HEK293 (cell line): Measurements from ENCODE around the gene PUDP.

Source experiments
- CTCF ChIA-PET: fragments of 350-600 bp; formaldehyde crosslinking; extraction: SDS; loops from one replicate; lab custom pipeline; 2021; ENCODE audit warnings: antibody characterized with exemption; lab: Yijun Ruan, JAX
- POLR2A ChIA-PET: fragments of 300-600 bp; formaldehyde crosslinking; extraction: SDS; loops from one replicate; lab custom pipeline; 2020; ENCODE audit warnings: antibody characterized with exemption, inconsistent platforms; lab: Yijun Ruan, JAX
- H3K27ac ChIP-seq: fragments of 200-500 bp; sonication (Bioruptor generic); 2 replicates; pipeline ENCODE4 v1.5.1; 2014; ENCODE audit warnings: low read depth, low read length, control low read depth, inconsistent platforms; ENCODE audit errors: extremely low read depth
- H3K36me3 ChIP-seq, 2 experiments: fragments of 200-500 bp in 1 of 2; sonication (Bioruptor generic) in 1 of 2; 1 replicate in 1 of 2; 2 replicates in 1 of 2; pipeline ENCODE4 v1.5.1; 2014 to 2017; ENCODE audit warnings: inconsistent platforms in 2 of 2, low read length in 2 of 2; ENCODE audit not compliant: control insufficient read depth in 2 of 2, insufficient read depth in 1 of 2
- H3K4me1 ChIP-seq: fragments of 200-500 bp; sonication (Bioruptor generic); 2 replicates; pipeline ENCODE4 v1.5.1; 2014; ENCODE audit warnings: mild to moderate bottlenecking, low read length, inconsistent platforms; ENCODE audit not compliant: control insufficient read depth, insufficient read depth
- H3K4me3 ChIP-seq: 2 replicates; pipeline ENCODE4 v1.5.1; 2011; ENCODE audit warnings: low read depth, mild to moderate bottlenecking, control low read depth, low read length, moderate library complexity
- H3K9me3 ChIP-seq: fragments of 200-500 bp; sonication (Bioruptor generic); 2 replicates; pipeline ENCODE4 v1.5.1; 2014; ENCODE audit warnings: low read depth, low read length, inconsistent platforms; ENCODE audit not compliant: control insufficient read depth, insufficient read depth
- KLF10 ChIP-seq: fragments of 450-650 bp; IDR thresholded peaks from 2 replicates; pipeline ENCODE4 v1.5.1; 2018; ENCODE audit warnings: missing biosample characterization, mild to moderate bottlenecking, missing genetic modification characterization
- TRIM28 ChIP-seq: IDR thresholded peaks from 2 replicates; pipeline ENCODE4 v1.6.1; 2011; ENCODE audit warnings: low read length, control low read depth, borderline replicate concordance
- YY1 ChIP-seq: fragments of 450-650 bp; formaldehyde crosslinking; IDR thresholded peaks from 2 replicates; pipeline ENCODE4 v1.5.1; 2018; ENCODE audit warnings: missing biosample characterization, missing genetic modification characterization
- ZBTB21 ChIP-seq: fragments of 450-650 bp; formaldehyde crosslinking; IDR thresholded peaks from 2 replicates; pipeline ENCODE4 v1.5.1; 2017; ENCODE audit warnings: missing biosample characterization, missing genetic modification characterization
- ZIC2 ChIP-seq: fragments of 450-650 bp; formaldehyde crosslinking; IDR thresholded peaks from 2 replicates; pipeline ENCODE4 v1.5.1; 2016; ENCODE audit warnings: missing biosample characterization, missing genetic modification characterization
- ZNF175 ChIP-seq: fragments of 450-650 bp; formaldehyde crosslinking; IDR thresholded peaks from 2 replicates; pipeline ENCODE4 v1.5.1; 2016; ENCODE audit warnings: missing biosample characterization, missing genetic modification characterization
- ZNF214 ChIP-seq: fragments of 450-650 bp; formaldehyde crosslinking; IDR thresholded peaks from 2 replicates; pipeline ENCODE4 v1.5.1; 2017; ENCODE audit warnings: missing biosample characterization, mild to moderate bottlenecking, missing genetic modification characterization, borderline replicate concordance
- ZNF223 ChIP-seq: fragments of 450-650 bp; formaldehyde crosslinking; IDR thresholded peaks from 2 replicates; pipeline ENCODE4 v1.5.1; 2016; ENCODE audit warnings: missing biosample characterization, missing genetic modification characterization
- ZNF514 ChIP-seq: fragments of 450-650 bp; formaldehyde crosslinking; IDR thresholded peaks from 2 replicates; pipeline ENCODE4 v1.5.1; 2016; ENCODE audit warnings: missing biosample characterization, missing genetic modification characterization
- ZNF544 ChIP-seq: fragments of 450-650 bp; formaldehyde crosslinking; IDR thresholded peaks from 2 replicates; pipeline ENCODE4 v1.5.0; 2017; ENCODE audit warnings: missing biosample characterization, missing genetic modification characterization
- ZNF670 ChIP-seq: fragments of 450-650 bp; formaldehyde crosslinking; IDR thresholded peaks from 2 replicates; pipeline ENCODE4 v1.5.1; 2016; ENCODE audit warnings: missing biosample characterization, missing genetic modification characterization, low read depth
- TF ChIP-seq, protein P1 (sequence below): fragments of 450-650 bp; formaldehyde crosslinking; IDR thresholded peaks from 2 replicates; pipeline ENCODE4 v1.5.1; 2017; ENCODE audit warnings: missing biosample characterization, missing genetic modification characterization
- TF ChIP-seq, protein P2 (sequence below): fragments of 450-650 bp; formaldehyde crosslinking; IDR thresholded peaks from 2 replicates; pipeline ENCODE4 v1.5.1; 2016; ENCODE audit warnings: missing biosample characterization, missing genetic modification characterization
- TF ChIP-seq, protein P3 (sequence below): fragments of 450-650 bp; formaldehyde crosslinking; IDR thresholded peaks from 2 replicates; pipeline ENCODE4 v1.5.0; 2017; ENCODE audit warnings: missing biosample characterization, missing genetic modification characterization, borderline replicate concordance
- TF ChIP-seq, protein P4 (sequence below): IDR thresholded peaks from 2 replicates; pipeline ENCODE4 v1.6.1; 2011; ENCODE audit warnings: mild to moderate bottlenecking, low read depth, low read length, borderline replicate concordance
- TF ChIP-seq, protein P5 (sequence below): fragments of 450-650 bp; formaldehyde crosslinking; IDR thresholded peaks from 2 replicates; pipeline ENCODE4 v1.5.1; 2016; ENCODE audit warnings: missing biosample characterization, missing genetic modification characterization
- TF ChIP-seq, protein P6 (sequence below): fragments of 450-650 bp; formaldehyde crosslinking; IDR thresholded peaks from 2 replicates; pipeline ENCODE4 v1.5.1; 2017; ENCODE audit warnings: missing biosample characterization, mild to moderate bottlenecking, missing genetic modification characterization, moderate library complexity
- TF ChIP-seq, protein P7 (sequence below): fragments of 450-650 bp; formaldehyde crosslinking; conservative IDR thresholded peaks from 2 replicates; pipeline ENCODE4 v1.5.1; 2016; ENCODE audit warnings: low read depth, missing biosample characterization, missing genetic modification characterization

The PUDP gene

DNA sequence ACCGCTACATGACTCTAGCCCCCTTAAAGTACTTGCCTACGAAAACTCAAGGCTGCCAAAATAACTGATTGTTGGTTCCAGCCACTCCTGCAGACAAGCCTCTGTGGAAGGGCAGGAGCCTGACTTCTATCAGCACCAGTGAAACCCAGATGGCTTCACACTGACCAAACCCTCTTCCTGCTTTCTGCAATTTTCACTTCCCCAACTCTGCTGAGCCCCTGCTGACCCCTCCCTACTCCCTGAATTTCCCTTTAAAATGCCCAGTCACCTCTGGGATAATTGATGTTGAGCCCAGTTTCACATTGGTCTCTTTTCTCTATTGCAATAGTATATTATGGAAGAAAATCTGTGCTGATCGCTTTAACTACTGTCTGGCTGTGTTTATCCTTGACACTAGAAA lies 62.1 kb downstream of the PUDP start:
- no peaks in the 10 kb centered on the region for H3K9me3 ChIP-seq
- ChIA-PET POLR2A (no interaction called here), CTCF (no interaction called here)
- no peak overlapping the region for H3K4me3 ChIP-seq
- TF ChIP-seq, protein P1, sequence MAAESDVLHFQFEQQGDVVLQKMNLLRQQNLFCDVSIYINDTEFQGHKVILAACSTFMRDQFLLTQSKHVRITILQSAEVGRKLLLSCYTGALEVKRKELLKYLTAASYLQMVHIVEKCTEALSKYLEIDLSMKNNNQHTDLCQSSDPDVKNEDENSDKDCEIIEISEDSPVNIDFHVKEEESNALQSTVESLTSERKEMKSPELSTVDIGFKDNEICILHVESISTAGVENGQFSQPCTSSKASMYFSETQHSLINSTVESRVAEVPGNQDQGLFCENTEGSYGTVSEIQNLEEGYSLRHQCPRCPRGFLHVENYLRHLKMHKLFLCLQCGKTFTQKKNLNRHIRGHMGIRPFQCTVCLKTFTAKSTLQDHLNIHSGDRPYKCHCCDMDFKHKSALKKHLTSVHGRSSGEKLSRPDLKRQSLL (tag by site-specific recombination): no peak
- TF ChIP-seq TRIM28 (no peak), ZNF544 (tag by site-specific recombination) (no peak), ZBTB21 (tag by site-specific recombination) (no peak), ZNF670 (tag by site-specific recombination) (no peak), KLF10 (tag by site-specific recombination) (no peak)
- TF ChIP-seq, protein P2, sequence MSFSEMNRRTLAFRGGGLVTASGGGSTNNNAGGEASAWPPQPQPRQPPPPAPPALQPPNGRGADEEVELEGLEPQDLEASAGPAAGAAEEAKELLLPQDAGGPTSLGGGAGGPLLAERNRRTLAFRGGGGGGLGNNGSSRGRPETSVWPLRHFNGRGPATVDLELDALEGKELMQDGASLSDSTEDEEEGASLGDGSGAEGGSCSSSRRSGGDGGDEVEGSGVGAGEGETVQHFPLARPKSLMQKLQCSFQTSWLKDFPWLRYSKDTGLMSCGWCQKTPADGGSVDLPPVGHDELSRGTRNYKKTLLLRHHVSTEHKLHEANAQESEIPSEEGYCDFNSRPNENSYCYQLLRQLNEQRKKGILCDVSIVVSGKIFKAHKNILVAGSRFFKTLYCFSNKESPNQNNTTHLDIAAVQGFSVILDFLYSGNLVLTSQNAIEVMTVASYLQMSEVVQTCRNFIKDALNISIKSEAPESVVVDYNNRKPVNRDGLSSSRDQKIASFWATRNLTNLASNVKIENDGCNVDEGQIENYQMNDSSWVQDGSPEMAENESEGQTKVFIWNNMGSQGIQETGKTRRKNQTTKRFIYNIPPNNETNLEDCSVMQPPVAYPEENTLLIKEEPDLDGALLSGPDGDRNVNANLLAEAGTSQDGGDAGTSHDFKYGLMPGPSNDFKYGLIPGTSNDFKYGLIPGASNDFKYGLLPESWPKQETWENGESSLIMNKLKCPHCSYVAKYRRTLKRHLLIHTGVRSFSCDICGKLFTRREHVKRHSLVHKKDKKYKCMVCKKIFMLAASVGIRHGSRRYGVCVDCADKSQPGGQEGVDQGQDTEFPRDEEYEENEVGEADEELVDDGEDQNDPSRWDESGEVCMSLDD (tag by site-specific recombination): no peak
- TF ChIP-seq, protein P3, sequence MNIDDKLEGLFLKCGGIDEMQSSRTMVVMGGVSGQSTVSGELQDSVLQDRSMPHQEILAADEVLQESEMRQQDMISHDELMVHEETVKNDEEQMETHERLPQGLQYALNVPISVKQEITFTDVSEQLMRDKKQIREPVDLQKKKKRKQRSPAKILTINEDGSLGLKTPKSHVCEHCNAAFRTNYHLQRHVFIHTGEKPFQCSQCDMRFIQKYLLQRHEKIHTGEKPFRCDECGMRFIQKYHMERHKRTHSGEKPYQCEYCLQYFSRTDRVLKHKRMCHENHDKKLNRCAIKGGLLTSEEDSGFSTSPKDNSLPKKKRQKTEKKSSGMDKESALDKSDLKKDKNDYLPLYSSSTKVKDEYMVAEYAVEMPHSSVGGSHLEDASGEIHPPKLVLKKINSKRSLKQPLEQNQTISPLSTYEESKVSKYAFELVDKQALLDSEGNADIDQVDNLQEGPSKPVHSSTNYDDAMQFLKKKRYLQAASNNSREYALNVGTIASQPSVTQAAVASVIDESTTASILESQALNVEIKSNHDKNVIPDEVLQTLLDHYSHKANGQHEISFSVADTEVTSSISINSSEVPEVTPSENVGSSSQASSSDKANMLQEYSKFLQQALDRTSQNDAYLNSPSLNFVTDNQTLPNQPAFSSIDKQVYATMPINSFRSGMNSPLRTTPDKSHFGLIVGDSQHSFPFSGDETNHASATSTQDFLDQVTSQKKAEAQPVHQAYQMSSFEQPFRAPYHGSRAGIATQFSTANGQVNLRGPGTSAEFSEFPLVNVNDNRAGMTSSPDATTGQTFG (tag by site-specific recombination): no peak
- TF ChIP-seq, protein P4, sequence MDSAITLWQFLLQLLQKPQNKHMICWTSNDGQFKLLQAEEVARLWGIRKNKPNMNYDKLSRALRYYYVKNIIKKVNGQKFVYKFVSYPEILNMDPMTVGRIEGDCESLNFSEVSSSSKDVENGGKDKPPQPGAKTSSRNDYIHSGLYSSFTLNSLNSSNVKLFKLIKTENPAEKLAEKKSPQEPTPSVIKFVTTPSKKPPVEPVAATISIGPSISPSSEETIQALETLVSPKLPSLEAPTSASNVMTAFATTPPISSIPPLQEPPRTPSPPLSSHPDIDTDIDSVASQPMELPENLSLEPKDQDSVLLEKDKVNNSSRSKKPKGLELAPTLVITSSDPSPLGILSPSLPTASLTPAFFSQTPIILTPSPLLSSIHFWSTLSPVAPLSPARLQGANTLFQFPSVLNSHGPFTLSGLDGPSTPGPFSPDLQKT: no peak
- no peaks in the 10 kb centered on the region for H3K4me1 ChIP-seq
- peaks cover 0 to 6% of the 10 kb centered on the region in 2 experiments; a peak in 1 of 3 replicates for H3K36me3 ChIP-seq
- H3K27ac ChIP-seq: no peak overlapping the region

DNA sequence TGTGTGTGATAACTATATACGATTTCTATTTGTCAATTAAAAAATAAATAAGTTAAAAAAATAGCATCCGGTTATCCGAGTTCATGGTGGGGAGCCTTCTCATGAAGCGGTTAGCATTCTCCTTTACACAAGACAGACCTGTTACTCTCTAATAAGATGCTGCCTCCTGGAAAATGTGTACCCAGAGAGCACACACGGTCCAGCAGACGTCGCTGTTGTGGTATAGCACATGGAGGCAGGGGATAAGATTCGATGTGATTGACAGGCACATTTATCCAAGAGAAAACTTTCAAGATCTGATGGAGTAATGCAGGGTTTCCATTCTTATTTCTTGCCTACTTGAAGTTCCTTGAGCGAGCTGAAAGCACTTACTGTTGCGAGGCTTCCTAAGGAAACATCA lies 63.1 kb downstream of the PUDP start:
- ChIA-PET POLR2A (no interaction called here), CTCF (no interaction called here)
- no peak for TF ChIP-seq YY1 (tag by site-specific recombination)
- TF ChIP-seq, protein P5, sequence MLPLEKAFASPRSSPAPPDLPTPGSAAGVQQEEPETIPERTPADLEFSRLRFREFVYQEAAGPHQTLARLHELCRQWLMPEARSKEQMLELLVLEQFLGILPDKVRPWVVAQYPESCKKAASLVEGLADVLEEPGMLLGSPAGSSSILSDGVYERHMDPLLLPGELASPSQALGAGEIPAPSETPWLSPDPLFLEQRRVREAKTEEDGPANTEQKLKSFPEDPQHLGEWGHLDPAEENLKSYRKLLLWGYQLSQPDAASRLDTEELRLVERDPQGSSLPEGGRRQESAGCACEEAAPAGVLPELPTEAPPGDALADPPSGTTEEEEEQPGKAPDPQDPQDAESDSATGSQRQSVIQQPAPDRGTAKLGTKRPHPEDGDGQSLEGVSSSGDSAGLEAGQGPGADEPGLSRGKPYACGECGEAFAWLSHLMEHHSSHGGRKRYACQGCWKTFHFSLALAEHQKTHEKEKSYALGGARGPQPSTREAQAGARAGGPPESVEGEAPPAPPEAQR (tag by site-specific recombination): no peak
- TF ChIP-seq ZNF223 (tag by site-specific recombination): no peak
- no peak for TF ChIP-seq ZNF214 (tag by site-specific recombination)
- no peak for TF ChIP-seq ZIC2
- TF ChIP-seq, protein P6, sequence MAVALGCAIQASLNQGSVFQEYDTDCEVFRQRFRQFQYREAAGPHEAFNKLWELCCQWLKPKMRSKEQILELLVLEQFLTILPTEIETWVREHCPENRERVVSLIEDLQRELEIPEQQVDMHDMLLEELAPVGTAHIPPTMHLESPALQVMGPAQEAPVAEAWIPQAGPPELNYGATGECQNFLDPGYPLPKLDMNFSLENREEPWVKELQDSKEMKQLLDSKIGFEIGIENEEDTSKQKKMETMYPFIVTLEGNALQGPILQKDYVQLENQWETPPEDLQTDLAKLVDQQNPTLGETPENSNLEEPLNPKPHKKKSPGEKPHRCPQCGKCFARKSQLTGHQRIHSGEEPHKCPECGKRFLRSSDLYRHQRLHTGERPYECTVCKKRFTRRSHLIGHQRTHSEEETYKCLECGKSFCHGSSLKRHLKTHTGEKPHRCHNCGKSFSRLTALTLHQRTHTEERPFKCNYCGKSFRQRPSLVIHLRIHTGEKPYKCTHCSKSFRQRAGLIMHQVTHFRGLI (tag by site-specific recombination): no peak
- no peak for TF ChIP-seq ZNF175 (tag by site-specific recombination)
- TF ChIP-seq, protein P7, sequence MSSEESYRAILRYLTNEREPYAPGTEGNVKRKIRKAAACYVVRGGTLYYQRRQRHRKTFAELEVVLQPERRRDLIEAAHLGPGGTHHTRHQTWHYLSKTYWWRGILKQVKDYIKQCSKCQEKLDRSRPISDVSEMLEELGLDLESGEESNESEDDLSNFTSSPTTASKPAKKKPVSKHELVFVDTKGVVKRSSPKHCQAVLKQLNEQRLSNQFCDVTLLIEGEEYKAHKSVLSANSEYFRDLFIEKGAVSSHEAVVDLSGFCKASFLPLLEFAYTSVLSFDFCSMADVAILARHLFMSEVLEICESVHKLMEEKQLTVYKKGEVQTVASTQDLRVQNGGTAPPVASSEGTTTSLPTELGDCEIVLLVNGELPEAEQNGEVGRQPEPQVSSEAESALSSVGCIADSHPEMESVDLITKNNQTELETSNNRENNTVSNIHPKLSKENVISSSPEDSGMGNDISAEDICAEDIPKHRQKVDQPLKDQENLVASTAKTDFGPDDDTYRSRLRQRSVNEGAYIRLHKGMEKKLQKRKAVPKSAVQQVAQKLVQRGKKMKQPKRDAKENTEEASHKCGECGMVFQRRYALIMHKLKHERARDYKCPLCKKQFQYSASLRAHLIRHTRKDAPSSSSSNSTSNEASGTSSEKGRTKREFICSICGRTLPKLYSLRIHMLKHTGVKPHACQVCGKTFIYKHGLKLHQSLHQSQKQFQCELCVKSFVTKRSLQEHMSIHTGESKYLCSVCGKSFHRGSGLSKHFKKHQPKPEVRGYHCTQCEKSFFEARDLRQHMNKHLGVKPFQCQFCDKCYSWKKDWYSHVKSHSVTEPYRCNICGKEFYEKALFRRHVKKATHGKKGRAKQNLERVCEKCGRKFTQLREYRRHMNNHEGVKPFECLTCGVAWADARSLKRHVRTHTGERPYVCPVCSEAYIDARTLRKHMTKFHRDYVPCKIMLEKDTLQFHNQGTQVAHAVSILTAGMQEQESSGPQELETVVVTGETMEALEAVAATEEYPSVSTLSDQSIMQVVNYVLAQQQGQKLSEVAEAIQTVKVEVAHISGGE (tag by site-specific recombination): no peak
- no peak for TF ChIP-seq ZNF514 (tag by site-specific recombination)
- Histone ChIP-seq H3K4me3 (no peak overlapping the region), H3K36me3 (peaks cover 0 to 6% of the 10 kb centered on the region in 2 experiments; a peak in 1 of 3 replicates), H3K27ac (no peak overlapping the region), H3K9me3 (no peaks in the 10 kb centered on the region), H3K4me1 (no peaks in the 10 kb centered on the region)
